Heart right ventricle (tissue), 16 donors: ENCODE measurements around the gene FNDC11. TPM values are rescaled to one million over a fixed set of nuclear protein-coding genes. Genes with fewer than 3 reads are reported as not detected.

ENCODE experiments used
- ATAC-seq, 8 donors: fragments of 200-7000 bp; cut with Tn5 transposase; one replicate each; pipeline ENCODE4 v1.9.1; 2020; ENCODE audit warnings: mild to moderate bottlenecking in 8 of 8, moderate library complexity in 8 of 8, moderate number of reproducible peaks in 1 of 8
- DNase-seq, 2 donors: peaks; one replicate each; pipeline ENCODE4 v3.0.0-alpha.2; 2020
- H3K27ac ChIP-seq, 10 donors: fragments of 200-600 bp; sonication (generic) in 2 of 10; one replicate each; pipeline versions ENCODE4 v1.5.0 to v1.8.0; 2020 to 2022; ENCODE audit warnings: mild to moderate bottlenecking in 3 of 10
- H3K27me3 ChIP-seq, 7 donors: fragments of 200-600 bp; one replicate each; pipeline ENCODE4 v1.8.0; 2021 to 2022; ENCODE audit warnings: mild to moderate bottlenecking in 2 of 7
- H3K36me3 ChIP-seq, 9 donors: fragments of 200-600 bp; sonication (generic) in 1 of 9; one replicate each; pipeline versions ENCODE4 v1.5.0 to v1.8.0; 2020 to 2022; ENCODE audit warnings: mild to moderate bottlenecking in 2 of 9
- H3K4me1 ChIP-seq, 9 donors: fragments of 200-600 bp; sonication (generic) in 1 of 9; one replicate each; pipeline versions ENCODE4 v1.5.0 to v1.8.0; 2020 to 2022; ENCODE audit warnings: mild to moderate bottlenecking in 4 of 9
- H3K4me3 ChIP-seq, 10 donors: fragments of 200-600 bp; sonication (generic) in 2 of 10; one replicate each; pipeline versions ENCODE4 v1.5.0 to v1.8.0; 2020 to 2022; ENCODE audit warnings: mild to moderate bottlenecking in 7 of 10, moderate library complexity in 2 of 10
- H3K9me3 ChIP-seq, 11 donors: fragments of 200-600 bp in 10 of 11; sonication (generic) in 2 of 11; one replicate each; pipeline versions ENCODE4 v1.5.0 to v1.8.0; 2013 to 2022; ENCODE audit warnings: mild to moderate bottlenecking in 2 of 11, control low read depth in 1 of 11, moderate library complexity in 1 of 11
- WGBS, 2 donors: extraction: QIAGEN DNeasy Blood & Tissue Kit; methylation state at CpG; one replicate each; pipeline ENCODE4 v1.1.7; 2013; ENCODE audit warnings: inconsistent platforms in 1 of 2; 5-methylcytosine and 5-hydroxymethylcytosine counted together
- intact Hi-C, 10 donors: fragments of 100-400 bp; cut with DNase I; formaldehyde crosslinking; loops; one replicate each; pipeline versions ENCODE4 v1.11.1 to v1.14.2; 2022
- polyA plus RNA-seq, 2 donors: library from polyadenylated mRNA; stranded (reverse); fragments of 200-250 nt; gene quantifications; one replicate each; pipeline ENCODE4 v1.2.3, GENCODE V29; 2013
- total RNA-seq, 10 donors: library from RNA; stranded (reverse); fragmentation: NEBNext Ultra II Directional in 3 of 10; extraction: Animal tissue kit (Norgen Biotek cat#: 25700) in 3 of 10; gene quantifications; one replicate each; pipeline versions ENCODE4 v1.2.1 to v1.2.4, GENCODE V29; 2021 to 2023
- TF ChIP-seq, protein P1 (sequence below), 9 donors: fragments of 200-600 bp; sonication (generic) in 2 of 9; IDR thresholded peaks; one replicate each; pipeline versions ENCODE4 v1.5.0 to v1.8.0; 2021 to 2022; ENCODE audit warnings: antibody characterized with exemption in 9 of 9, mild to moderate bottlenecking in 5 of 9, moderate library complexity in 1 of 9
- donor health status: Arrhythmogenic right ventricular cardiomyopathy.
- donor health status: ischemic (EF 13 %, LVEDD 7.1; RV severe dilation, severe dysfunction).
- donor health status: healthy with polysubstance abuse.
- donor health status: DM: no; HTN: yes; CAD: no.
- donor health status: DM: no; HTN: no; CAD: no.
- donor health status: ischemic (EF 25% LVEDD 6.9; RV normal size, moderate dysfunction).
- donor health status: ischemic (EF 25% LVEDD 5.7; RV mildly dilated, moderate dysfunction).
- donor health status: healthy.
- donor health status: DM: yes; HTN: yes; CAD: no.
- donor health status: Ischemic cardiomyopathy.
- donor health status: ischemic (EF 35%, LVEDD 5.7; RV mildly dilated, moderate dysfunction).
- donor health status: nonischemic (EF 11% LVEDD 7.7; RV severe dilation, severe dysfunction).
- donor health status: DM: yes; HTN: yes; CAD: no.
- donor health status: PGD.
- donor health status: ischemic (EF 29% LVEDD 5.4; RV normal size, mild dysfunction).
- donor health status: nonischemic (EF 23%, LVEDD 6.1; RV moderate dilation, normal function).

FNDC11 gene
- total and polyA plus RNA-seq, 12 donors, result 0.09 to 0.29 (median 0.18) TPM; not detected in 6

DNA sequence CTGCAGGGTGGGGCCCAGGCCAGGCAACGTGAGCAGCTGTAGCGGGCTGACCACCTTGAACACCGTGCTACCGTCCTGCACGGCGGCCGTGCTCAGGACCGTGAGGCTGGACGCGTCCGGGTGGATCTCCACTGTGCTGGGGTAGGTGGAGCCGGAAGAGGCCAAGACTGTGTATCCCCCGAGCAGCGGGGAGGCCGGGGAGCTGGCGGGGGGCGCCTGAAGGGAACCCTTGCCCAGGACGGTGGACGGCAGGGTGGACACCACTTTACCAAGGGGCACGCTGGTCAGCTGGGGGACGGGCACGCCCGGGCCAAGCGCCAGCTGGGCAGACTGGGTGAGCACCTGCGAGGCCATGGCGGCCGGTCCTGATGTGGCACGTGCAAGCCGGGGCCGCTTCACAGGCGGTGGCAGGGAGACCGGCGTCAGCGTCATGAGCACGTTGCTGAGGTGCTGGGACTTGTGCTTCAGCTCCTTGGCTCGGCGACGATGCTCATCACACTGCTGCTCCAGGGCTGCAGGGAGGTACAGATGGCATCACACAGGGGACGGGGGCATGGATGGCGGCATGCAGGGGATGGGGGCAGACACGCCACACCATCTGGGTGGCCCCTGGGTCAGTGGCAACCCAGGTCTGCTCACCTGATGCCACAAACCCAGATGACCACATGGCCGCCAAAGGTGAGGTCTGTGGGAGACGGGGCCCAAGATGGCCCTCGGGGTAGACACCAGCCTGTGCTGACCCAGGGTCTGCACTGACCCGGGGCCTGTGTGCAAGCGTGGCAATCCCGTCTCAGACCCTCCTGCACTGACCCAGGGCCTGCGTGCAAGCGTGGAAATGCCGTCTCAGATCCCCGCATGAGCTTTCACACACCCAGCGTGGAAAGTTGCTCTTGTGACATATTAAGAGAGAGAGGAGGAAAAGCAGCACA is 36.5 kb downstream of the FNDC11 start:
- H3K4me3 ChIP-seq, result no peak overlapping the region
- TF ChIP-seq, protein P1, sequence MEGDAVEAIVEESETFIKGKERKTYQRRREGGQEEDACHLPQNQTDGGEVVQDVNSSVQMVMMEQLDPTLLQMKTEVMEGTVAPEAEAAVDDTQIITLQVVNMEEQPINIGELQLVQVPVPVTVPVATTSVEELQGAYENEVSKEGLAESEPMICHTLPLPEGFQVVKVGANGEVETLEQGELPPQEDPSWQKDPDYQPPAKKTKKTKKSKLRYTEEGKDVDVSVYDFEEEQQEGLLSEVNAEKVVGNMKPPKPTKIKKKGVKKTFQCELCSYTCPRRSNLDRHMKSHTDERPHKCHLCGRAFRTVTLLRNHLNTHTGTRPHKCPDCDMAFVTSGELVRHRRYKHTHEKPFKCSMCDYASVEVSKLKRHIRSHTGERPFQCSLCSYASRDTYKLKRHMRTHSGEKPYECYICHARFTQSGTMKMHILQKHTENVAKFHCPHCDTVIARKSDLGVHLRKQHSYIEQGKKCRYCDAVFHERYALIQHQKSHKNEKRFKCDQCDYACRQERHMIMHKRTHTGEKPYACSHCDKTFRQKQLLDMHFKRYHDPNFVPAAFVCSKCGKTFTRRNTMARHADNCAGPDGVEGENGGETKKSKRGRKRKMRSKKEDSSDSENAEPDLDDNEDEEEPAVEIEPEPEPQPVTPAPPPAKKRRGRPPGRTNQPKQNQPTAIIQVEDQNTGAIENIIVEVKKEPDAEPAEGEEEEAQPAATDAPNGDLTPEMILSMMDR (IDR thresholded peaks at IDR 0.05), result no peak
- no peak for ATAC-seq
- no peaks in the 10 kb centered on the region for H3K27me3 ChIP-seq
- WGBS, 2 donors, result 93 to 95% methylated on average over 52 of the region's 52 CpGs
- no peak overlapping the region for H3K27ac ChIP-seq
- H3K9me3 ChIP-seq, result no peaks in the 10 kb centered on the region
- no peak for DNase-seq
- H3K4me1 ChIP-seq, result peaks cover 0 to 9% (median 0%) of the 10 kb centered on the region in 9 donors
- intact Hi-C loops, result no loop called here
- peaks cover 0 to 82% (median 43%) of the 10 kb centered on the region in 9 donors for H3K36me3 ChIP-seq

DNA sequence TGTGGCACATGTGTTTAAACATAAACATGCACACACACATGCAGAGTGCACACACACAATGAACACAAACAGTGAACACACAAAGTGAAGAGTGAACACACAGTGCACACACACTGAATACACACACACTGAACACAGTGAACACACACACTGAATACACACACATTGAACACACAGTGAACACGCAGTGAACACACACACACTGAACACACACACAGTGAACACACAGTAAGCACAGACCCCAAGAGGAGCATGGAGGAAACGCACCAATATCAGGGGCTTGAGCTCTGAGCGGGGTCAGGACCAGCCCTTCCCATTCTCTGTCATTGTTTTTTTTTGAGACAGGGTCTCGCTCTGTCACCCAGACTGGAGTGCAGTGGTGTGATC is 37.2 kb downstream of the FNDC11 start:
- 94 to 98% methylated on average over 4 of the region's 4 CpGs for WGBS, 2 donors
- no peak for DNase-seq
- intact Hi-C loops, result no loop called here

DNA sequence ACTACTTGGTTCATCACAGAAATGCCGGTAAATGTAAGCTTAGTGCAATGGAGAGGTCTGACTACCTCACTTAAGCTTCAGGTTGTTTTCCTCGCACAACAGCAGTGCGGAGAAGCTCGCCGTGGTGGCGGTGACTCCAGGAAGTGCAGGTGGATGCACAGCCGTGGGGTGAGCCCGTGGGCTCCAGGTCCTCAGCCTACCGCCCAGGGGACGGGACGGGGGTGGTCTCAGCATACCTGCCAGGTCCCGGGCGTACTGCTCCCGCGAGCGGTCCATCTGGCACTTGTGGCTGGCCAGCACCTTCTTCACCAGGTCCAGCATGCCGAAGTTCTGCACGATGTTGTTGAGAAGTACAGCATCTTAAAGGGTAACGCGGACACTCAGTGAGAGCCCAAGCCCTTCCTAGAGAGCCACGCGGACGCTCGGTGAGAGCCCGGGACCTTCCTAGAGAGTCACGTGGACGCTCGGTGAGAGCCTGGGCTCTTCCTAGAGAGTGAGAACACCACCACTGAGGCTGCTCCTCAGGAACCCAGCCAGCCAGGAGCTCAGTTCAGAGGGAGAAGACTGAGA is 37.9 kb downstream of the FNDC11 start:
- Histone ChIP-seq H3K9me3 (no peaks in the 10 kb centered on the region), H3K36me3 (peaks cover 0 to 92% (median 45%) of the 10 kb centered on the region in 9 donors), H3K27ac (no peak overlapping the region), H3K27me3 (no peaks in the 10 kb centered on the region), H3K4me1 (peaks cover 0 to 9% (median 0%) of the 10 kb centered on the region in 9 donors), H3K4me3 (no peak overlapping the region)
- TF ChIP-seq, protein P1 (IDR thresholded peaks at IDR 0.05), result no peak
- DNase-seq (no peak), ATAC-seq (no peak)
- intact Hi-C loops, result no loop called here
- WGBS, 2 donors, result 94 to 96% methylated on average over 28 of the region's 28 CpGs

More for the DNA sequence above, 37.2 kb downstream of the FNDC11 start:
- peaks cover 0 to 9% (median 0%) of the 10 kb centered on the region in 9 donors for H3K4me1 ChIP-seq
- TF ChIP-seq, protein P1 (IDR thresholded peaks at IDR 0.05), result no peak
- no peaks in the 10 kb centered on the region for H3K27me3 ChIP-seq
- H3K27ac ChIP-seq, result no peak overlapping the region
- peaks cover 0 to 89% (median 45%) of the 10 kb centered on the region in 9 donors for H3K36me3 ChIP-seq
- H3K4me3 ChIP-seq, result no peak overlapping the region
- no peak for ATAC-seq
- H3K9me3 ChIP-seq, result no peaks in the 10 kb centered on the region

DNA sequence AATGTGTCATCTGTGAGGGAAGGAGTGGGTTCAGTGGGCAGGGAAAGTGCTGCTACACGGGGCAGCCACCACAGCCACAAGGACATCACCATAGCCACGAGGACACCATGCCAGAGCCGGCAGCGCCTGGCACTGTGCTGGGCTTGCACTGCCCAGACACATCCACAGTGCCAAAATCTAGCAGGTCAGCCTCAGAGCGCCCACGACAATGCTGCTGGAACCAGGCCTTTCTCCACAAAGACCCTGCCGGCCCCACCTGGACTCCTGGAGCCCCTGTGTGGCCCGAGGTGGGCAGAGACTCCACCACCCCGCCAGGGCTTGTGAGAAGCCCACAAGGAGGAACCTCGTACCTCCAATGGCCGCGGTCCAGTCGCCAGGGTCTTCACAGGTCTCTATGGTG is 38.7 kb downstream of the FNDC11 start:
- Histone ChIP-seq H3K36me3 (peaks cover 0 to 98% (median 45%) of the 10 kb centered on the region in 9 donors), H3K4me1 (peaks cover 0 to 3% (median 0%) of the 10 kb centered on the region in 9 donors), H3K4me3 (no peak overlapping the region), H3K27ac (no peak overlapping the region), H3K9me3 (no peaks in the 10 kb centered on the region), H3K27me3 (no peaks in the 10 kb centered on the region)
- no peak for ATAC-seq
- TF ChIP-seq, protein P1 (IDR thresholded peaks at IDR 0.05), result no peak
- WGBS, 2 donors, result 90 to 91% methylated on average over 13 of the region's 13 CpGs
- DNase-seq, result no peak
- intact Hi-C loops, result no loop called here
